Lower lobe of right lung (tissue), 2 donors: ENCODE measurements around the gene PLA2G2C. TPM values are rescaled to one million over a fixed set of nuclear protein-coding genes. Genes with fewer than 3 reads are reported as not detected.

Experiments used
- ATAC-seq, 2 donors: fragments of 200-7000 bp; cut with Tn5 transposase; one replicate each; pipeline ENCODE4 v1.9.1; 2020 to 2022; ENCODE audit warnings: mild to moderate bottlenecking in 2 of 2, moderate library complexity in 2 of 2
- DNase-seq: peaks from one replicate; pipeline ENCODE4 v3.0.0-alpha.2; 2020
- H3K27ac ChIP-seq: fragments of 200-600 bp; one replicate; pipeline ENCODE4 v1.8.0; 2022
- H3K27me3 ChIP-seq: fragments of 200-600 bp; one replicate; pipeline ENCODE4 v1.8.0; 2022; ENCODE audit warnings: low read depth
- H3K36me3 ChIP-seq: fragments of 200-600 bp; one replicate; pipeline ENCODE4 v1.8.0; 2022; ENCODE audit warnings: mild to moderate bottlenecking
- H3K4me1 ChIP-seq: fragments of 200-600 bp; one replicate; pipeline ENCODE4 v1.8.0; 2022
- H3K4me3 ChIP-seq: fragments of 200-600 bp; one replicate; pipeline ENCODE4 v1.8.0; 2022; ENCODE audit warnings: mild to moderate bottlenecking
- H3K9me3 ChIP-seq: fragments of 200-600 bp; one replicate; pipeline ENCODE4 v1.8.0; 2022
- CTCF ChIP-seq: fragments of 200-600 bp; IDR thresholded peaks from one replicate; pipeline ENCODE4 v1.8.0; 2022; ENCODE audit warnings: antibody characterized with exemption, mild to moderate bottlenecking
- intact Hi-C: fragments of 100-400 bp; cut with DNase I; formaldehyde crosslinking; loops from one replicate; pipeline ENCODE4 v1.11.0; 2022
- total RNA-seq: library from RNA; stranded (reverse); fragmentation: NEBNext Ultra II Directional; extraction: Animal tissue kit (Norgen Biotek cat#: 25700); gene quantifications from one replicate; pipeline ENCODE4 v1.2.1, GENCODE V29; 2021
- donor health status: DM: no; HTN: yes; CAD: no; lungs with severe emphysema.

PLA2G2C gene
- total RNA-seq, 1 donor from 2014 or later: not detected

GRCh38 chr1:20183035-20183434 lies 3.3 kb downstream of the PLA2G2C start:
- no peaks in the 10 kb centered on the region for H3K9me3 ChIP-seq
- H3K36me3 ChIP-seq: no peaks in the 10 kb centered on the region
- no peak for TF ChIP-seq CTCF
- peaks cover 21% of the 10 kb centered on the region for H3K4me1 ChIP-seq
- DNase-seq: no peak
- H3K27me3 ChIP-seq: peaks cover 8% of the 10 kb centered on the region
- intact Hi-C loops: no loop called here
- no peak overlapping the region for H3K27ac ChIP-seq
- no peak overlapping the region for H3K4me3 ChIP-seq
- ATAC-seq: no peak

GRCh38 chr1:20182415-20182814 lies 3.9 kb downstream of the PLA2G2C start:
- ATAC-seq: no peak
- H3K4me3 ChIP-seq: no peak overlapping the region

GRCh38 chr1:20180844-20181207 lies 5.5 kb downstream of the PLA2G2C start:
- Histone ChIP-seq H3K9me3 (no peaks in the 10 kb centered on the region), H3K4me1 (peaks cover 4% of the 10 kb centered on the region), H3K36me3 (no peaks in the 10 kb centered on the region), H3K4me3 (no peak overlapping the region), H3K27me3 (peaks cover 3% of the 10 kb centered on the region), H3K27ac (no peak overlapping the region)
- DNase-seq (no peak), ATAC-seq (no peak)
- intact Hi-C loops: no loop called here
- no peak for TF ChIP-seq CTCF

More at GRCh38 chr1:20182415-20182814, 3.9 kb downstream of the PLA2G2C start:
- no peaks in the 10 kb centered on the region for H3K36me3 ChIP-seq
- TF ChIP-seq CTCF: no peak
- H3K27me3 ChIP-seq: peaks cover 8% of the 10 kb centered on the region
- no peaks in the 10 kb centered on the region for H3K9me3 ChIP-seq
- no peak for DNase-seq
- intact Hi-C loops: no loop called here
- peaks cover 20% of the 10 kb centered on the region for H3K4me1 ChIP-seq
- no peak overlapping the region for H3K27ac ChIP-seq

- Histone ChIP-seq H3K36me3 (no peaks in the 10 kb centered on the region), H3K4me3 (no peak overlapping the region), H3K9me3 (no peaks in the 10 kb centered on the region), H3K4me1 (no peaks in the 10 kb centered on the region), H3K27ac (no peak overlapping the region), H3K27me3 (no peaks in the 10 kb centered on the region)
- TF ChIP-seq CTCF: no peak
- ATAC-seq (no peak), DNase-seq (no peak)
- intact Hi-C loops: no loop called here
These were observed 6.0 kb downstream of the PLA2G2C start for GRCh38 chr1:20180129-20180843.

GRCh38 chr1:20179371-20180128 lies 6.8 kb downstream of the PLA2G2C start:
- Histone ChIP-seq H3K27ac (no peak overlapping the region), H3K36me3 (no peaks in the 10 kb centered on the region), H3K4me1 (no peaks in the 10 kb centered on the region), H3K4me3 (no peak overlapping the region), H3K9me3 (no peaks in the 10 kb centered on the region), H3K27me3 (no peaks in the 10 kb centered on the region)
- intact Hi-C loops: no loop called here
- ATAC-seq (no peak), DNase-seq (no peak)
- no peak for TF ChIP-seq CTCF
